HG03354 (cell line): ENCODE measurements around the gene OR5K2.

Experiments used
- ATAC-seq: cut with Tn5 transposase; IDR thresholded peaks from one replicate; pipeline ENCODE4 v1.9.1; 2021; ENCODE audit warnings: mild to moderate bottlenecking; ENCODE audit not compliant: unreplicated experiment, poor library complexity, severe bottlenecking

Gene OR5K2

GRCh38 chr3:98497381-98497780 is at the start of gene OR5K2:
Gene OR5K2, plus strand, starts transcription at chr3:98497681. Its CDS starts 0 bp downstream, at chr3:98497681.
- ATAC-seq: no peak

GRCh38 chr3:98449606-98450193 is 47.8 kb upstream of the OR5K2 start:
- ATAC-seq: no peak

- no peak for ATAC-seq
Measured at GRCh38 chr3:98450372-98450771, 47.1 kb upstream of the OR5K2 start.

- no peak for ATAC-seq
Measured at GRCh38 chr3:98453827-98454226, 43.7 kb upstream of the OR5K2 start.

GRCh38 chr3:98454929-98455328 is 42.6 kb upstream of the OR5K2 start:
- ATAC-seq: no peak

GRCh38 chr3:98457543-98457942 is 39.9 kb upstream of the OR5K2 start:
- ATAC-seq: no peak

GRCh38 chr3:98460220-98460619 is 37.3 kb upstream of the OR5K2 start:
- ATAC-seq: no peak

- ATAC-seq: no peak
Measured at GRCh38 chr3:98462901-98463300, 34.6 kb upstream of the OR5K2 start, which contains the start of gene OR5K1. Gene OR5K1, plus strand, starts transcription at chr3:98463201. Its CDS starts 6,376 bp downstream, at chr3:98469577.

GRCh38 chr3:98482717-98483482 is 14.6 kb upstream of the OR5K2 start:
- no peak for ATAC-seq

GRCh38 chr3:98483626-98484025 is 13.9 kb upstream of the OR5K2 start:
- no peak for ATAC-seq

GRCh38 chr3:98500019-98500418 is 2.5 kb downstream of the OR5K2 start:
- ATAC-seq: no peak

GRCh38 chr3:98501270-98501669 is 3.8 kb downstream of the OR5K2 start:
- no peak for ATAC-seq

- ATAC-seq: no peak
Measured at GRCh38 chr3:98501863-98502576, 4.5 kb downstream of the OR5K2 start.

GRCh38 chr3:98504539-98504938 is 7.1 kb downstream of the OR5K2 start:
- no peak for ATAC-seq

- no peak for ATAC-seq
Measured at GRCh38 chr3:98508582-98508981, 11.1 kb downstream of the OR5K2 start.

GRCh38 chr3:98512576-98512975 is 15.1 kb downstream of the OR5K2 start:
- ATAC-seq: no peak

GRCh38 chr3:98513091-98513511 is 15.6 kb downstream of the OR5K2 start:
- ATAC-seq: no peak

- no peak for ATAC-seq
Measured at GRCh38 chr3:98513736-98514135, 16.3 kb downstream of the OR5K2 start.

GRCh38 chr3:98514948-98515347 is 17.5 kb downstream of the OR5K2 start:
- no peak for ATAC-seq

GRCh38 chr3:98518816-98519215 is 21.3 kb downstream of the OR5K2 start:
- ATAC-seq: no peak

- no peak for ATAC-seq
Measured at GRCh38 chr3:98519351-98519750, 21.9 kb downstream of the OR5K2 start.
